Gastroesophageal sphincter (tissue), 3 donors: Measurements from ENCODE around the gene SDC1.

Experiments used
- EP300 ChIP-seq: sonication (generic); formaldehyde crosslinking; IDR thresholded peaks from one replicate; pipeline ENCODE4 v1.6.1; 2017; ENCODE audit warnings: antibody characterized with exemption, mild to moderate bottlenecking
- POLR2A ChIP-seq, 2 donors: fragments of 450-650 bp; IDR thresholded peaks; one replicate each; pipeline ENCODE4 v1.6.1; 2017; ENCODE audit warnings: antibody characterized with exemption in 2 of 2, mild to moderate bottlenecking in 2 of 2, moderate library complexity in 1 of 2
- POLR2AphosphoS5 ChIP-seq: sonication (generic); formaldehyde crosslinking; IDR thresholded peaks from one replicate; pipeline ENCODE4 v1.6.1; 2017; ENCODE audit warnings: antibody characterized with exemption
- TF ChIP-seq, protein P1 (sequence below), 4 experiments: fragments of 200-600 bp in 2 of 4; fragments of 450-650 bp in 2 of 4; sonication (generic) in 1 of 4; IDR thresholded peaks; one replicate each; pipeline ENCODE4 v1.5.1; 2017 to 2019; ENCODE audit warnings: antibody characterized with exemption in 4 of 4, mild to moderate bottlenecking in 2 of 4, moderate library complexity in 2 of 4

- TF ChIP-seq, protein P1, sequence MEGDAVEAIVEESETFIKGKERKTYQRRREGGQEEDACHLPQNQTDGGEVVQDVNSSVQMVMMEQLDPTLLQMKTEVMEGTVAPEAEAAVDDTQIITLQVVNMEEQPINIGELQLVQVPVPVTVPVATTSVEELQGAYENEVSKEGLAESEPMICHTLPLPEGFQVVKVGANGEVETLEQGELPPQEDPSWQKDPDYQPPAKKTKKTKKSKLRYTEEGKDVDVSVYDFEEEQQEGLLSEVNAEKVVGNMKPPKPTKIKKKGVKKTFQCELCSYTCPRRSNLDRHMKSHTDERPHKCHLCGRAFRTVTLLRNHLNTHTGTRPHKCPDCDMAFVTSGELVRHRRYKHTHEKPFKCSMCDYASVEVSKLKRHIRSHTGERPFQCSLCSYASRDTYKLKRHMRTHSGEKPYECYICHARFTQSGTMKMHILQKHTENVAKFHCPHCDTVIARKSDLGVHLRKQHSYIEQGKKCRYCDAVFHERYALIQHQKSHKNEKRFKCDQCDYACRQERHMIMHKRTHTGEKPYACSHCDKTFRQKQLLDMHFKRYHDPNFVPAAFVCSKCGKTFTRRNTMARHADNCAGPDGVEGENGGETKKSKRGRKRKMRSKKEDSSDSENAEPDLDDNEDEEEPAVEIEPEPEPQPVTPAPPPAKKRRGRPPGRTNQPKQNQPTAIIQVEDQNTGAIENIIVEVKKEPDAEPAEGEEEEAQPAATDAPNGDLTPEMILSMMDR (IDR thresholded peaks at IDR 0.05): no peak
- TF ChIP-seq EP300 (no peak), POLR2A (IDR thresholded peaks at IDR 0.05) (no peak), POLR2AphosphoS5 (no peak)
Measured at GRCh38 chr2:20221555-20221973, 3.4 kb downstream of the SDC1 start.
